GM20431 (cell line): ENCODE results near the gene NUP93.

ENCODE experiments used
- in situ Hi-C: fragments of 300-500 bp; cut with MseI, MboI; formaldehyde crosslinking; loops from one replicate; pipeline ENCODE4 v1.15.0; 2020; ENCODE audit warnings: low sequenced_read_pairs; ENCODE audit not compliant: unreplicated experiment

Gene NUP93

DNA sequence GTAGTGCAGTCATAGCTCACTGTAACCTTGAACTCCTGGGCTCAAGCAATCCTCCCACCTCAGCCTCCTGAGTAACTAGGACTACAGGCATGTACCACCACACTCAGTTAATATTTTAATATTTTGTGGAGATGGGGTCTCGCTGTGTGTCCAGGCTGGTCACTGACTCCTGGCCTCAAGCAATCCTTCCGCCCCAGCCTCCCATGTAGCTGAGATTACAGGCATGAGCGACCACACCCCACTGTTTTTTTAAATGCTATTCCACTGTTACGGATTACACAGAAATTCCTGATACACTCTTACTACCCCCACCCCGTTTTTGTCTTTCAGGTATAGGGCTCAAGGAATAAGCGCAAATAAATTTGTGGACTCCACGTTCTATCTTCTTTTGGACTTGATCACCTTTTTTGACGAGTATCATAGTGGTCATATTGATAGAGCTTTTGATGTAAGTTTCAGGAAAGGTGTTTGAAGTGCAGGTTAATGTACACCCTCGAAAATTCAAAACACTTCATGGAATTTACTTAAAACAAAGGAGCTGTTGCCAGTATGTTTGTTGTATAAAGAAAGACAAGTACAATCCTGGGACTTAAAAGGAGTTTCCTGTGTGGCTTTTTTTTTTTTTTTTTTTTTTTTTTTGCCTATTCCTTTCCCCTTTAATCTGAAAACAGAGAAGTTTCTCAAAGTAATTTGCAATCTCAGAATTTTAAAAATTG, 108.9 kb downstream of the NUP93 start:
- in situ Hi-C loops, result no loop called here

DNA sequence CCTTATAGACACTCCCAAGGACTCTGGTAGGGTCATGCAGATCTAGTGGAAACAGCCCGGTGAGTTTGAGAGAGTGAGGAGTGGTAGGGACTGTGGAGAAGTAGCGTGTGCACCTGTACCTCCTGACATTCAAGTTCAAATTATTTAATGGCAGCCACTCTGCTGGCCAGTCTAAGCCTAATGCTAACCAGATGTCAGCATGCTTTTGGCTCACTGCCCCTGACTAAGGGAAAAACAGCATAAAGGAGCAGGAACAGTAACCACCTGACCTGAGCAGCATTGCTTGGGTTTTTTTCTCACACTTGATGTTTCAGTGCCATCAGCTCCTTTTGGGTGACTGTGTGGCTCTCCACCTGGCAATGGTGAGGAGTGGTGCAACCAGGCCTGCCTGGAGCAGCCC, 111.3 kb downstream of the NUP93 start:
- in situ Hi-C loops, result no loop called here

DNA sequence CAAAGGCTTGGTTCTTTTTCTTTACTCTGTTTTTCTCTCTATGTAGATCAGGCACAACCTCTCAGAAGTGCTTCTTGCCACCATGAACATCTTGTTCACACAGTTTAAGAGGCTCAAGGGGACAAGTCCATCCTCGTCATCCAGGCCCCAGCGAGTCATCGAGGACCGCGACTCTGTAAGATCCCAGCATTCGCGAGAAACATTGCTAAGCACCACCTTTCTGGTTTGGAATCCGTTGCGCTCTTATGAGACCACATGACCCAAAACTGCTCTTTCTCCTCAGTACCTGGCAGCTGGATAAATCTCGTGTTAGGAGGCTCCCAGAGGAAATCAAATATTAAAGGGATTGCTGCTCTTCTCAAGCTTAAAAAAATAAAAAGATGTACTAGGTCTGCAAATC, 111.7 kb downstream of the NUP93 start:
- in situ Hi-C loops, result no loop called here

GRCh38 chr16:56842133-56842532, 112.2 kb downstream of the NUP93 start:
- in situ Hi-C loops, result no loop called here

DNA sequence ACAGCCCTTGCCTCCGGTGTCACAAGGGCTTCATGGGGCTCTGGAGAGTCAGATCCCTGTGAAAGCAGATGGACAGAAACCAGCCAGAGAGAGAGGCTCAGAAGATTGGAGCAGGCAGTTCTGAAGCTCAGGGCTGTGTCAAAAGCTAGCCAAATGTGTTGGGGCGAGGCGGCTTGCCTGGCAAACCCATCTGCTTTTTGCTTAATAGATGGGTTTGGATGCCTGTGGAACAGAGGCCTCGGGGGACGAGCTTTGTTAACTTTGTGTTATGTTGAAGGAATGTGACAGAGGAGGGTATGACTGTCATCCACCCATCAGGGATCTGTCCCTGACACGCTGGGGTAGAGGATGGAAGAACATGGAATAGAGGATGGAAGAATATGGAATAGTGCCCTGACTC, 114.1 kb downstream of the NUP93 start:
- in situ Hi-C loops, result no loop called here

DNA sequence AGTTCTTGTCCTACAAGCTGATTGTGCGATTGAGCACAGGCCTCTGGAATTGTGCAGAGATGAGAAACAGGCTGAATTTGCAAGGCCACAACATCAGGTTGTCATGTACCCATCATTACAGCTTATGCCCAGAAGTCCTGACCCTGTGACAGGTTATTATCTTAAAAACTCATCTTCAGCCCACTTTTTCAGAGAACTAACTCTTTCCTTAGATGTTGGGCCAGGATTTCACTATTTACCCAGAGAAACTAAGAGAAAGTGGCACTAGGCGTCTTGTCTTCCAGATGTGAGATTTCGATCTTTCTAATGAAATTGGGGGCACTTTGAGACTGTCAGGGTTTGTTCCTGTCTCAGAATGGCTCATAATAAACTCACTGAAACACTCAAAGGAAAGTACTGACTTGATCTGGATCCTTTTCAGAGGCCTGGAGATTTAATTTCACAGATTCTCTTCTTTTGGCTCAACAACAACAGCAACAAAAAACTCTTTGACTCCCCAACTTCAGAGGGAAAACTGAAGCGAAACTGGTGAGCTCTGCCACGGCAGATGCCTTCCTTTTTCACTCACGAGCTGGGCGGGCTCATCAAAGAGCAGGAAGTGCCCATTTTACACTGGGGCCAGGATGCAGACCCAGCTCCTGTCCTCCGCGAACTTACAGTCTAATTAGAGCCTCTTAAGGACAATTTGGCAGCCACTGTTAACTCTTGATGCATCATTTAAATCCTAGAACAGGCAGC, 117.4 kb downstream of the NUP93 start:
- in situ Hi-C loops, result no loop called here

DNA sequence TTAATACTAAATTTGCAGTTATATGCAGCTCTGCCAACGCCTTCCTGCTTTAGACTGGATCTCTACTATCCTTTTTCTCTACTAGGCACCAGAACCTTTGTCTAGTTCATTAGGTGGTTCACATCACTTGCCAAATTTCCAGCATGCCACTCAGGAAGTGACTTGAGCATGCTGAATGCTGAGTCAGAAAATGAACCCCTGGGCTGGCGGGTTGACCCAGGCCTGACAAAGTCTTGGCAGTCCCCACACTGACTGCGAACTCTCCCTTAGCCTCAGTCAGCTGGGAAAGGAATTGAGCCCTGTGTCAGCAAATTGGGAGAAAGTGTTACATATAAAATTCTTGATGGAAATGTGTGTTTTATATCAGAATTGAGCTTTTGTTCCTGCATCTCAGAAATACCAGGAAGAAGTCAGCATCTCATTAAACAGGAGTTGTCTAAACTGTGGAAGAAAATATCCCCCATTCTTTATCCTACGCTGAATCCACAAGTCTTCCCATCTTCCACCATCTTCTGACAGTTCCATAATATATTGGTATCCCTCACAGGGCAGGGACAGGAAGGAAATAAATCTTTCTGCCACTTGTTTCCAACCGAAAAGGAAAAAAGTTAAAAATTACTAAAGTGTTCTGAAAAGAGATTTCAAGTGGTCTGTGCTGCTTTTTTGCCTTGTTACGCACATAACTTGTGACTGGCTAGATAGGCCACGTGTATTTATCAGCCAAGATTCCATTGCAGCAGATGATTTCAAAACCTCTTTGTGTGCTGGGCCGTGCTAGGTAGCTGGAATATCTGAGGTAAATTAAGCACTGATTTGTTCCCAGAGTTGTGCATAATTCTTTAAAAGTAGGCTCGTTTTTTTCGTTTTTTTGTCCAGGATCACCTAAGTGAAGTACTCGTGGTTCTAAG, 118.4 kb downstream of the NUP93 start:
- in situ Hi-C loops, result no loop called here

DNA sequence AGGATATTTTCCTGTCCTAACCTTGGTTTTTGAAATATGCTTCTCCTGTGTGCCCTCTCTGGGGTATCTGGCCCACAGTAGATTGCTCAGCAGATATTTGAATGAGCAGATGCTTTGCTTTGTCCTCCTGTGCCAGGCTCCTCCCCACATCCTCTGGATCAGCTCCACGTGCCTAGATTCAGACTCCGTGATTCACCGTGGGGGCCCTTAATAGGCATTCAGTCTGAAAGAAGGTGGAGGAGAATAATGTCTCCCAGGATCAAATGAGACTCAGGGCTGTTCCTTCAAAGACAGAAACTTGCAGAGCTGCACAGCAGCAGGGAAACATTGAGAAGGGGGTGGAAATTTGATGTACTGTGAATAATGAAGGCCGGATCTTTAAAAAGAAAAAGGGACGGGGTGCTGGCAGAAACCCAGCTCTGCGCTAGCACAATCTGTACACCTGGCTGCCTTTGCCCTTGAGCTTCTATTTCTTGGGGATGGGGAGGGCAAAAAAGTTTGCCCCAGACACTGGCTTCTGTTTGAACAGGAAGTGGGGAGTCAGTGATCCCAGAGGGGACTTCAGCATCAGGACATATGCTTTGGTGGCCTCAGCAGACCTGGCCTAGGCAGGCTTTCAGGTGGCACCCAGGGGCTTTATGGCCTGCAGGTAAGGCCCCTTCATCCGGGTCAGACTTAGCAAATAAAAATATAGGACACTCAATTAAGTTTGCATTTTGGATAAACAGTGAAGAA, 119.2 kb downstream of the NUP93 start:
- in situ Hi-C loops, result no loop called here

DNA sequence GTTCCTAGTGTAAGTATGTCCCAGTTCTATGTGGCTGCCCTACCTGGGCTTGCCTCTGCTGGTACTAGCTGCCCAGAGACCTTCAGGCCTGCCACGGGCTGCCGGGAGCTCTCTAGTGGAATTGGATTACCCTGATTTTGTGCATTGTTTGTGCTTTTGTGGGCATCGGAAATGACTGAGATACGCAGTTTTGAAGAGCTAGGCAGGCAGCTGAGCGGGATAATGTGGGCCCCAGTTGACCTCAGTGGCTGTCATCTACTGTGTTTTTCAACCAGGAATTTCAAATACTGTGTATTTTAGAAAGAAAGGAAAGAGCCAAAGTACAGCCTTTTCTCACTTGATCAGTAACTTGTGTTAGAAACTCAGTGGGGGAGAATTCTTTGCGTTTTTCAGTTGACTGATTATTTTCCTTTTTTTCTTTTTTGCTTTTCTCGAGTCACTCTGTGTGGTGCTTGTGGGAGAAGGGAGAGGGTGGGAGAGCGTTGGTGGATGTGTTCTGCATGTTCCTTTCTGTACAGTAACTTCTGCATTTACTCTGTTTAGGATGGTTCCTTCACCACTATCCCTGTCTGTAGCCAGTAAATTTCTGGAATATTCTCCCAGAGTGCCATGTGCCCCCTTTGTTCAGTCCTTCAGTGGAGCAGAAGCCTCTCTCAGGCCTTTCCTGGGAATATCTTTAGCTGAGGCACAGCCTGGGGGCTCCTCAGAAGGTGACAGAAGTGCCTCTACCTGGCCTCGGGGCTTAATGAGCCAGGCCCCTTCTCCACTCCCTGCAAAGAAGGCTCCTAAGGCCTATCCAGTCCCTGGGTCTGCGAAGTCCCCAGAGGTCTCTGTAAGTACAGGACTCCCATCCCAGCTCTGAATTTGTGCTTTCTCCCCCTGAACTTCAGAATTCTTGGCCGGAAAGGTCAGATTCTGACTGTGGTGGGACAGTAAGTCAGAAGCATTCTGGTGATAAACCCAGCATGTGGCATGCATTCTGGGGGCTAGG, 120.1 kb downstream of the NUP93 start:
- in situ Hi-C loops, result no loop called here

- in situ Hi-C loops, result no loop called here
Measured at GRCh38 chr16:56851671-56852400, 121.9 kb downstream of the NUP93 start.

- in situ Hi-C loops, result no loop called here
Measured at GRCh38 chr16:56852401-56852730, 122.4 kb downstream of the NUP93 start.

DNA sequence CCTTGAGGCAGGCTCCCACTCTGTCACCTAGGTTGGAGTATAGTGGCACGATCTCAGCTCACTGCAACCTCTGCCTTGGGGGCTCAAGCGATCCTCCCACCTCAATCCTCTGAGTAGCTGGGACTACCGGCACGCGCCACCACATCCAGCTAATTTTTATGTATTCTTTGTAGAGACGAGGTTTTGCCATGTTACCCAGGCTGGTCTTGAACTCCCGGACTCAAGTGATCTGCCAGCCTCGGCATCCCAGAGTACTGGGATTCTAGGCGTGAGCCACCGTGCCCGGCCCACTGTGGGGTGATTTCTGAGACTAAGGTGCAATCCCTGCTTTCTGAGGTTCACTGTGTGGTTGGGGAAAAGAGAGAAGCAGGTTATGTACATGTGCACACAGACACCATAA, 123.0 kb downstream of the NUP93 start:
- in situ Hi-C loops, result no loop called here

DNA sequence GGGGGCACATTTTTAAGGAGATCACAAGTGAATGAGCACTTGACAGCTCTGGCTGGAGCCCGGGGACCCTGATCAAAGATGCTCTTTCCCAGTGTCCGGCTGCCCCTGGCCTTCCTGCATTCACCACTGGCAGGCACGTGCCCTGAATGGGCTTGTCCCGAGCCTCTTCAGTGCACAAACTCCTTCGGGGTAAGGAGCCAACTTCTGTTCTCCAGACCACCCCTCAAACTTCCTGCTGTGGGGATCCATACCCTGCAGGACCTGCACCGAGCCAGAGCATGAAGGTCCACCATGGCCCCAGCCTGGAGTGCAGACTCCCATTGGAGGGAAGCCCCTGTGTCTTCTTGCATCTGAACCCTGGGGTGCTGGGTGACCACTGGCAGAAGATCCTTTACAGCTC, 125.3 kb downstream of the NUP93 start:
- in situ Hi-C loops, result no loop called here

DNA sequence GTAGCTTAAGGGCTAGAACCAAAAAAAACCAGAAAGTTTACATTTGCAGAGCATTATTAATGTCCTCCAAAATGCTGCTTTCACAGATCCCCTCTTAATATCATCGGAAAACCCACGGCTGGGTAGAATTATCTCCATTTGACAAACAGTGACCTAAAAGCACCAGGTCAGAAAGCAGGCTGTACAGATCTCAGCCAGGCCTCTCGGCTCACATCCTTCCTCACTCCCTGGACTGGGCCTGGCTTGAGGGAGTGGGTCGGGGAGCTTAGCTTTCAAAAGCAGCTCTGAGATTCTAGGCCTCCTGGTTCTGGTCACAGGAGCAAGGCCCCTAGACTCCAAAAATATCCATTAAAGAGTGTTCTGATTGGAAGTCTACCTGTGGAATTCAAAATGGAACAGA, 126.0 kb downstream of the NUP93 start:
- in situ Hi-C loops, result no loop called here

DNA sequence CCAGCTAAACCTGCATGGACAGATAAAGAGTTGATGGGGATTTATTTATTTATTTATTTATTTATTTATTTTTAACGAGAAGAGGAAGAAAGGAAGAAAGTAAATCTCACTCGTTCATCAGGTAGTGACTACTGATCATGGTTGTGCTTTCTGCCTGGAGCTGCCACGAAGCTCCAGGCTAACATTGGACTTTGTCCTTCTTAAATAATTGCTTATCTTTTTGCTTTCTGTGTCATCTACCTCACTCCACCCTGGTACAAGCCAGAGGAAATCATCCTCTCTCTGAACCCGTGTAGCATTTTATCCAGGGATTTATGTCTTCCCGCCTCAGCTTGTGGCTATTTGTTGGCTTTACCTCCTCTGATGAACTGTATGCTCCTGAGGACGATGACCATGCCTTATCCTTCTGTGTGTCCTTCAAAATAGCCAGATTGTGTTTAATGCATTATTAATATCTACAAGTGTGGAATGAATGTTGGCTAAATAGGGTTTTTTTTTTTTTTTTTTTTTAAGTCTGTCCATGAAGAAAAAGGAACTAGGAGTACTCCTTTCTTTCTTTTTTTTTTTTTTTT, 127.0 kb downstream of the NUP93 start:
- in situ Hi-C loops, result no loop called here

DNA sequence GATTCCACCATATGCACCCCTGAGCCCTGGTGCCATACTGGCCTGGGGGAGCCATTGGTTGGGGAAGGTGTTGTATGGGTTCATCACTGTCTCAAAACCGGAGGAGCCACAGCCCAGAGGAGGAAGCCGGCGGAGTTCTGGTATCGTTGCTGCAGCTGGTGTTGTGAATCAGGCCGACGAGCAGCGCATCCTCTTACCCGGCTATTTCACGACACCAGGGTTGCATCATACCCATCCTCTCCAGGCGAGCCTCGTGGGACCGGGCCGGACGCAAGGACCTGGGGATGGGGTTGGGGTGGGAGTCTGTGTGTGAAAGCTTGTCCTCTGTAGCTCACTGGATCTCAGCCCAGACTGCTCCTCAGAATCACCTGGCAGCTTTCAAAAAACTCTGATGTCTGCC, 128.4 kb downstream of the NUP93 start:
- in situ Hi-C loops, result no loop called here

DNA sequence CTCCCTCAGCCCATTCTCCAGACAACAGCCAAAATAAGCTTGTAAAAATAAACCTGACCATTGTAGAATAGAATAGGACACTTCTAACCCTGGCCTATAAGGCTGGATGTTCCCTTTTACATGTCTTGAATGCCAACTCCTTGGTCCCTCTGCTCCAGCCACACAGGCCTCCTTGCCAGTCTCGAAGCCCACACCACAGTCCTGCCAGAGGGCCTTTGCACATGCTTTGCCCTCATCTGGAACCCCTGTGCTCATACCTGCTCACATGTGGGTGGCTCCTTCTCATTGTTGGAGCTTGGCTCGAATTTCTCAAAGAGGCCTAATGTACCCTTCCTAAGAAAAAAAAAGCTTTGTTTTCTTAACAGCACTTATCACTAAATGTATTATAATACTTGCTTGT, 129.7 kb downstream of the NUP93 start:
- in situ Hi-C loops, result loop anchor here (10.0 kb wide), 1 partner anchor 95 kb away; no protein-coding TSS in a partner anchor
